HEK293 (cell line): Measurements from ENCODE around the gene PDE1C.

Source experiments
- CTCF ChIA-PET: fragments of 350-600 bp; formaldehyde crosslinking; extraction: SDS; loops from one replicate; lab custom pipeline; 2021; ENCODE audit warnings: antibody characterized with exemption; lab: Yijun Ruan, JAX
- POLR2A ChIA-PET: fragments of 300-600 bp; formaldehyde crosslinking; extraction: SDS; loops from one replicate; lab custom pipeline; 2020; ENCODE audit warnings: antibody characterized with exemption, inconsistent platforms; lab: Yijun Ruan, JAX
- H3K27ac ChIP-seq: fragments of 200-500 bp; sonication (Bioruptor generic); 2 replicates; pipeline ENCODE4 v1.5.1; 2014; ENCODE audit warnings: low read depth, low read length, control low read depth, inconsistent platforms; ENCODE audit errors: extremely low read depth
- H3K36me3 ChIP-seq, 2 experiments: fragments of 200-500 bp in 1 of 2; sonication (Bioruptor generic) in 1 of 2; 1 replicate in 1 of 2; 2 replicates in 1 of 2; pipeline ENCODE4 v1.5.1; 2014 to 2017; ENCODE audit warnings: inconsistent platforms in 2 of 2, low read length in 2 of 2; ENCODE audit not compliant: control insufficient read depth in 2 of 2, insufficient read depth in 1 of 2
- H3K4me1 ChIP-seq: fragments of 200-500 bp; sonication (Bioruptor generic); 2 replicates; pipeline ENCODE4 v1.5.1; 2014; ENCODE audit warnings: mild to moderate bottlenecking, low read length, inconsistent platforms; ENCODE audit not compliant: control insufficient read depth, insufficient read depth
- H3K4me3 ChIP-seq: 2 replicates; pipeline ENCODE4 v1.5.1; 2011; ENCODE audit warnings: low read depth, mild to moderate bottlenecking, control low read depth, low read length, moderate library complexity
- H3K9me3 ChIP-seq: fragments of 200-500 bp; sonication (Bioruptor generic); 2 replicates; pipeline ENCODE4 v1.5.1; 2014; ENCODE audit warnings: low read depth, low read length, inconsistent platforms; ENCODE audit not compliant: control insufficient read depth, insufficient read depth
- HOXA7 ChIP-seq: sonication (generic); formaldehyde crosslinking; IDR thresholded peaks from 2 replicates; pipeline ENCODE4 v1.8.1; 2022; ENCODE audit warnings: missing genetic modification reagents, borderline replicate concordance
- HOXC10 ChIP-seq: sonication (generic); formaldehyde crosslinking; IDR thresholded peaks from 2 replicates; pipeline ENCODE4 v1.8.1; 2023; ENCODE audit warnings: mild to moderate bottlenecking, missing genetic modification reagents
- KLF7 ChIP-seq: fragments of 450-650 bp; formaldehyde crosslinking; IDR thresholded peaks from 2 replicates; pipeline ENCODE4 v1.5.1; 2016; ENCODE audit warnings: missing biosample characterization, missing genetic modification characterization, borderline replicate concordance
- KLF8 ChIP-seq: fragments of 450-650 bp; formaldehyde crosslinking; IDR thresholded peaks from 2 replicates; pipeline ENCODE4 v1.5.1; 2016; ENCODE audit warnings: missing biosample characterization, missing genetic modification characterization
- MEIS1 ChIP-seq: sonication (generic); formaldehyde crosslinking; IDR thresholded peaks from 2 replicates; pipeline ENCODE4 v1.8.1; 2022; ENCODE audit warnings: missing genetic modification reagents, mild to moderate bottlenecking, borderline replicate concordance
- OSR2 ChIP-seq: fragments of 450-650 bp; formaldehyde crosslinking; IDR thresholded peaks from 2 replicates; pipeline ENCODE4 v1.5.1; 2016; ENCODE audit warnings: missing biosample characterization, missing genetic modification characterization
- SP3 ChIP-seq: fragments of 450-650 bp; formaldehyde crosslinking; IDR thresholded peaks from 2 replicates; pipeline ENCODE4 v1.5.1; 2016; ENCODE audit warnings: missing biosample characterization, missing genetic modification characterization
- ZFP37 ChIP-seq: fragments of 450-650 bp; formaldehyde crosslinking; IDR thresholded peaks from 2 replicates; pipeline ENCODE4 v1.5.1; 2016; ENCODE audit warnings: missing biosample characterization, missing genetic modification characterization
- ZNF140 ChIP-seq: fragments of 450-650 bp; formaldehyde crosslinking; IDR thresholded peaks from 2 replicates; pipeline ENCODE4 v1.5.1; 2016; ENCODE audit warnings: missing biosample characterization, missing genetic modification characterization
- ZNF175 ChIP-seq: fragments of 450-650 bp; formaldehyde crosslinking; IDR thresholded peaks from 2 replicates; pipeline ENCODE4 v1.5.1; 2016; ENCODE audit warnings: missing biosample characterization, missing genetic modification characterization
- ZNF404 ChIP-seq: fragments of 450-650 bp; formaldehyde crosslinking; IDR thresholded peaks from 2 replicates; pipeline ENCODE4 v1.5.1; 2017; ENCODE audit warnings: missing biosample characterization, missing genetic modification characterization
- ZNF558 ChIP-seq: fragments of 450-650 bp; formaldehyde crosslinking; IDR thresholded peaks from 2 replicates; pipeline ENCODE4 v1.5.1; 2016; ENCODE audit warnings: missing biosample characterization, missing genetic modification characterization
- ZNF561 ChIP-seq: fragments of 450-650 bp; IDR thresholded peaks from 2 replicates; pipeline ENCODE4 v1.5.1; 2018; ENCODE audit warnings: missing biosample characterization, missing genetic modification characterization, borderline replicate concordance
- ZNF645 ChIP-seq: fragments of 450-650 bp; formaldehyde crosslinking; IDR thresholded peaks from 2 replicates; pipeline ENCODE4; 2016; ENCODE audit warnings: missing biosample characterization, missing genetic modification characterization
- ZNF785 ChIP-seq: fragments of 450-650 bp; formaldehyde crosslinking; IDR thresholded peaks from 2 replicates; pipeline ENCODE4 v1.5.1; 2016; ENCODE audit warnings: missing biosample characterization, missing genetic modification characterization
- ZNF792 ChIP-seq: fragments of 450-650 bp; formaldehyde crosslinking; IDR thresholded peaks from 2 replicates; pipeline ENCODE4 v1.5.1; 2016; ENCODE audit warnings: missing biosample characterization, missing genetic modification characterization
- TF ChIP-seq, protein P1 (sequence below): fragments of 450-650 bp; formaldehyde crosslinking; IDR thresholded peaks from 2 replicates; pipeline ENCODE4 v1.5.1; 2016; ENCODE audit warnings: missing biosample characterization, missing genetic modification characterization
- TF ChIP-seq, protein P2 (sequence below): fragments of 450-650 bp; formaldehyde crosslinking; IDR thresholded peaks from 2 replicates; pipeline ENCODE4 v1.5.1; 2016; ENCODE audit warnings: missing biosample characterization, missing genetic modification characterization
- TF ChIP-seq, protein P3 (sequence below): fragments of 450-650 bp; formaldehyde crosslinking; IDR thresholded peaks from 2 replicates; pipeline ENCODE4 v1.5.1; 2016; ENCODE audit warnings: missing biosample characterization, missing genetic modification characterization
- TF ChIP-seq, protein P4 (sequence below): IDR thresholded peaks from 2 replicates; pipeline ENCODE4 v1.6.1; 2011; ENCODE audit warnings: mild to moderate bottlenecking, low read depth, low read length, borderline replicate concordance

The PDE1C gene

DNA sequence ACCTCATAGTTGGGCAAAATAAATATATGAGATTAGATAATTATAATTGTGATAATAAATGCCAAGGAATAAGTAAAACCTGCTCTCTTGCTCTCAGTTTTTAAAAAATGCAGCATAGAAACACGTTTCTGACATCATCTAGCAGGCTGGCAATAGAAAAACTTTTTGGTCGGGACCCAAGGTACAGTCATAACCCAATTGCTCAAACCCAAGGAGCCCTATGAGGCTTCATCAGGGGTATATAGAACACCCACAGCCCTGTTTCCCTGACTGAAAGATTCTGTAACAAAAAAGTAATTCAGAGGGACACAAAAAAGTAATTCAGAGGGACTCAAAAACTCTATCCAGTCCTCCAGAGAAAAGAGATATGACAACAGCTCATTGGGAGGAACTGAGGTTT, 3.8 kb downstream of the PDE1C start (continued):
- TF ChIP-seq, protein P1, sequence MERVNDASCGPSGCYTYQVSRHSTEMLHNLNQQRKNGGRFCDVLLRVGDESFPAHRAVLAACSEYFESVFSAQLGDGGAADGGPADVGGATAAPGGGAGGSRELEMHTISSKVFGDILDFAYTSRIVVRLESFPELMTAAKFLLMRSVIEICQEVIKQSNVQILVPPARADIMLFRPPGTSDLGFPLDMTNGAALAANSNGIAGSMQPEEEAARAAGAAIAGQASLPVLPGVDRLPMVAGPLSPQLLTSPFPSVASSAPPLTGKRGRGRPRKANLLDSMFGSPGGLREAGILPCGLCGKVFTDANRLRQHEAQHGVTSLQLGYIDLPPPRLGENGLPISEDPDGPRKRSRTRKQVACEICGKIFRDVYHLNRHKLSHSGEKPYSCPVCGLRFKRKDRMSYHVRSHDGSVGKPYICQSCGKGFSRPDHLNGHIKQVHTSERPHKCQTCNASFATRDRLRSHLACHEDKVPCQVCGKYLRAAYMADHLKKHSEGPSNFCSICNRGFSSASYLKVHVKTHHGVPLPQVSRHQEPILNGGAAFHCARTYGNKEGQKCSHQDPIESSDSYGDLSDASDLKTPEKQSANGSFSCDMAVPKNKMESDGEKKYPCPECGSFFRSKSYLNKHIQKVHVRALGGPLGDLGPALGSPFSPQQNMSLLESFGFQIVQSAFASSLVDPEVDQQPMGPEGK (tag by site-specific recombination), result no peak
- TF ChIP-seq, protein P2, sequence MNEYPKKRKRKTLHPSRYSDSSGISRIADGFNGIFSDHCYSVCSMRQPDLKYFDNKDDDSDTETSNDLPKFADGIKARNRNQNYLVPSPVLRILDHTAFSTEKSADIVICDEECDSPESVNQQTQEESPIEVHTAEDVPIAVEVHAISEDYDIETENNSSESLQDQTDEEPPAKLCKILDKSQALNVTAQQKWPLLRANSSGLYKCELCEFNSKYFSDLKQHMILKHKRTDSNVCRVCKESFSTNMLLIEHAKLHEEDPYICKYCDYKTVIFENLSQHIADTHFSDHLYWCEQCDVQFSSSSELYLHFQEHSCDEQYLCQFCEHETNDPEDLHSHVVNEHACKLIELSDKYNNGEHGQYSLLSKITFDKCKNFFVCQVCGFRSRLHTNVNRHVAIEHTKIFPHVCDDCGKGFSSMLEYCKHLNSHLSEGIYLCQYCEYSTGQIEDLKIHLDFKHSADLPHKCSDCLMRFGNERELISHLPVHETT (tag by site-specific recombination), result no peak
- TF ChIP-seq ZNF792 (tag by site-specific recombination), result no peak
- TF ChIP-seq ZNF785, result no peak
- TF ChIP-seq HOXC10 (CRISPR knock-in tag), result no peak
- no peak for TF ChIP-seq ZNF558 (tag by site-specific recombination)
- no peak for TF ChIP-seq ZNF140 (tag by site-specific recombination)
- no peak for TF ChIP-seq MEIS1 (CRISPR knock-in tag)
- no peak for TF ChIP-seq HOXA7 (CRISPR knock-in tag)

DNA sequence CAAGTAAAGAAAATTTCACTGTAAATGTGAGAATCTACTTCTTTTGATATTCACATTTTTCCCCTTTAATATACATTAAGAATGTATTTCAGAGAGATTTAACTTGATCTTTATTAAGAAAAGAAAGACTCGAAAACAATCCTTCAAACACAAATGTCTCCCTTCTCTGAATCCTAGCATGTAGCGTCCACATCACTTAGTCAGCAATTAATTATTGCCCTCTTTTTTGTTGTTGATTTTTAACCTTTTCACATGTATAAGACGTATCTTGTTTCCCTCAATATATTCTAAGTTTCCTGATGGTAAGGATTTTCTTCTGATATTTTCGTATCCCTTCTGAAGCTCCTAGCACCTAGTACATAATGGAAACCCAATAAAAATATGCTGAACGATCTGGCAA, 6.6 kb downstream of the PDE1C start:
- Histone ChIP-seq H3K4me3 (no peak overlapping the region), H3K9me3 (no peaks in the 10 kb centered on the region), H3K4me1 (0 out of 2 replicates have a peak, but pooled peaks cover 2% of the 10 kb centered on the region), H3K27ac (no peak overlapping the region), H3K36me3 (no peaks in the 10 kb centered on the region)
- CTCF ChIA-PET, result interaction anchor here (0.6 to 1.7 kb wide), 4 partner anchors 8 to 142 kb away, joined by 3 to 4 read pairs (median 3); no protein-coding TSS in a partner anchor
- no peak for TF ChIP-seq OSR2 (tag by site-specific recombination)
- TF ChIP-seq, protein P3, sequence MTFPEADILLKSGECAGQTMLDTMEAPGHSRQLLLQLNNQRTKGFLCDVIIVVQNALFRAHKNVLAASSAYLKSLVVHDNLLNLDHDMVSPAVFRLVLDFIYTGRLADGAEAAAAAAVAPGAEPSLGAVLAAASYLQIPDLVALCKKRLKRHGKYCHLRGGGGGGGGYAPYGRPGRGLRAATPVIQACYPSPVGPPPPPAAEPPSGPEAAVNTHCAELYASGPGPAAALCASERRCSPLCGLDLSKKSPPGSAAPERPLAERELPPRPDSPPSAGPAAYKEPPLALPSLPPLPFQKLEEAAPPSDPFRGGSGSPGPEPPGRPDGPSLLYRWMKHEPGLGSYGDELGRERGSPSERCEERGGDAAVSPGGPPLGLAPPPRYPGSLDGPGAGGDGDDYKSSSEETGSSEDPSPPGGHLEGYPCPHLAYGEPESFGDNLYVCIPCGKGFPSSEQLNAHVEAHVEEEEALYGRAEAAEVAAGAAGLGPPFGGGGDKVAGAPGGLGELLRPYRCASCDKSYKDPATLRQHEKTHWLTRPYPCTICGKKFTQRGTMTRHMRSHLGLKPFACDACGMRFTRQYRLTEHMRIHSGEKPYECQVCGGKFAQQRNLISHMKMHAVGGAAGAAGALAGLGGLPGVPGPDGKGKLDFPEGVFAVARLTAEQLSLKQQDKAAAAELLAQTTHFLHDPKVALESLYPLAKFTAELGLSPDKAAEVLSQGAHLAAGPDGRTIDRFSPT (tag by site-specific recombination), result no peak
- no peak for TF ChIP-seq ZNF561 (tag by site-specific recombination)
- no peak for TF ChIP-seq ZNF645 (tag by site-specific recombination)
- no peak for TF ChIP-seq SP3
- TF ChIP-seq ZNF404 (tag by site-specific recombination), result no peak
- TF ChIP-seq, protein P4, sequence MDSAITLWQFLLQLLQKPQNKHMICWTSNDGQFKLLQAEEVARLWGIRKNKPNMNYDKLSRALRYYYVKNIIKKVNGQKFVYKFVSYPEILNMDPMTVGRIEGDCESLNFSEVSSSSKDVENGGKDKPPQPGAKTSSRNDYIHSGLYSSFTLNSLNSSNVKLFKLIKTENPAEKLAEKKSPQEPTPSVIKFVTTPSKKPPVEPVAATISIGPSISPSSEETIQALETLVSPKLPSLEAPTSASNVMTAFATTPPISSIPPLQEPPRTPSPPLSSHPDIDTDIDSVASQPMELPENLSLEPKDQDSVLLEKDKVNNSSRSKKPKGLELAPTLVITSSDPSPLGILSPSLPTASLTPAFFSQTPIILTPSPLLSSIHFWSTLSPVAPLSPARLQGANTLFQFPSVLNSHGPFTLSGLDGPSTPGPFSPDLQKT, result no peak
- TF ChIP-seq KLF8 (tag by site-specific recombination), result no peak
- TF ChIP-seq ZNF175 (tag by site-specific recombination), result no peak
- TF ChIP-seq ZFP37 (tag by site-specific recombination), result no peak
- TF ChIP-seq KLF7 (tag by site-specific recombination), result no peak
- POLR2A ChIA-PET, result no interaction called here
